GM19351 (cell line): Measurements from ENCODE around the gene RPS27L.
"Not testable (repeated sequence)": the region's sequence is repeated elsewhere in the genome, so short reads cannot be mapped to it uniquely, and the experiment has no call there.

ENCODE experiments used
- ATAC-seq: cut with Tn5 transposase; IDR thresholded peaks from one replicate; pipeline ENCODE4 v1.9.1; 2021; ENCODE audit warnings: mild to moderate bottlenecking, moderate library complexity; ENCODE audit not compliant: unreplicated experiment

RPS27L gene

DNA sequence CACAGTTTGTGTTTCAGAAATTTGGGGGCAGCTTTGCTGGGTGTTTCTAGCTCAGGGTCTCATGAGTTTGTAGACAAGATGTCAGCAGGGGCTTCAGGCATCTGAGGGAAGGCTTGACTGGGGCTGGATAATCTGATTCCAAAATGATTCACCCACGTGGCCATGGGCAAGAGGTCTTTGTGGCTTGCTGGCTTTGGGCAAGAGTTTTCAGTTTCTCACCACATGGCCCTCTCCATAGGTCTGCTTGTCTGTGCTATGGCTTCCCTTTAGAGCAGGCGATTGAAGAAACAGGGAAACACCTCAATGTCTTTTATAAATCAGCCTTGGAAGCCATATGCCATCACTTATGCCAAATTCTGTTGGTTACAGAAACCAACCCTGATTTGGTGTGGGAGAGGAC, 11.9 kb downstream of the RPS27L start:
- ATAC-seq: no peak

- no peak for ATAC-seq
Observed at GRCh38 chr15:63140936-63141335, 16.3 kb downstream of the RPS27L start.

- ATAC-seq: no peak
Observed at GRCh38 chr15:63136742-63137141, 20.5 kb downstream of the RPS27L start.

GRCh38 chr15:63135804-63136203, 21.5 kb downstream of the RPS27L start:
- ATAC-seq: no peak

GRCh38 chr15:63135281-63135680, 22.0 kb downstream of the RPS27L start:
- no peak for ATAC-seq

GRCh38 chr15:63134245-63134985, 22.9 kb downstream of the RPS27L start:
- ATAC-seq: no peak

DNA sequence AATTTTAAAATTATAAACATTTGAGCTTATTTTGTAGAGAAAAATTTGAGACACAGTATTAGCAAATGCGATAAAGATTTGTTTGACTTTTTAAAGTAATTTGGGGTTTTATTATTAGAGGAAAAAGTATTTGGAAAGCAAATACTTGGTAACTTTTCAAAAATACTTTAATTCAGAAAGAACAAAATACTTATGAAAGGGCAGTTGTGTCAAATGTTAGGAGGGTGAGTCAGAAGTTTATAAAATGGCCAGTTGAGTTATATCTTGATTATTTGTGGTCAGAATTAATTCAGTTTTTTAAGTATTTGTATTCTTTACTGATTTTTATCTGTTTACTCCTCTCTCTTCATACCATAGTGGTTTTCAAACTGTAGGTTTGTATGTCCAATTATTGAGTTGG, 23.5 kb downstream of the RPS27L start:
- ATAC-seq: no peak

- ATAC-seq: no peak
Observed at GRCh38 chr15:63126726-63127125, 30.6 kb downstream of the RPS27L start.

- ATAC-seq: no peak
Observed at GRCh38 chr15:63124506-63124905, 32.8 kb downstream of the RPS27L start.

- peak; percentile 85 for ATAC-seq
Observed at GRCh38 chr15:63122002-63122875, 35.0 kb downstream of the RPS27L start.

DNA sequence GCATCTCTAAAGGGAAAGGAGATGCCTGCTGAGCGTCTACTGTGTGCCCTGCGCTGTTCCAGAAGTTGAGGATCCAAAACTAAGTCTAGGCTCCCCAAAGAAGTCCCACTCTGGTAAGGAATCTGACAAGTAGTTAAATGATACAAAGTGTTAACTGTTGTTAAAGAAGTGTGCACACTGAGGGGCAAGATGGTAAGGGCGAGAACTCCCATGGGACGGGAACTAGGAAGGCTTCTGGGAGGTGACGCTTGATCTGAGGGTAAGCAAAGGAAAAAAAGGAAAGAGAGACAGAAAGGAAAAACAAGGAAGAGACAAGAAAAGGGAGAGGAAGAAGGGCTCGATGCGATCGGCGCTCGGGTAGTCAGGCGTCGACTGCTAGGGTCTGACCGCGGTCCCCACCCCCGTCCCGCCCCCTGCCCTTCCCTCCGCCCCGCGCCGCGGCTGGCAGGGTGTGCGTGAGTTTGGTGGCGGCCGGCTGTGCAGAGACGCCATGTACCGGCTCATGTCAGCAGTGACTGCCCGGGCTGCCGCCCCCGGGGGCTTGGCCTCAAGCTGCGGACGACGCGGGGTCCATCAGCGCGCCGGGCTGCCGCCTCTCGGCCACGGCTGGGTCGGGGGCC, 35.8 kb downstream of the RPS27L start, which contains the start of gene LACTB:
Gene LACTB (plus strand): TSS at position 480 of the 620 bp plus-strand sequence. CDS start 11 bp downstream, at position 491.
- peak; percentile 78 for ATAC-seq

DNA sequence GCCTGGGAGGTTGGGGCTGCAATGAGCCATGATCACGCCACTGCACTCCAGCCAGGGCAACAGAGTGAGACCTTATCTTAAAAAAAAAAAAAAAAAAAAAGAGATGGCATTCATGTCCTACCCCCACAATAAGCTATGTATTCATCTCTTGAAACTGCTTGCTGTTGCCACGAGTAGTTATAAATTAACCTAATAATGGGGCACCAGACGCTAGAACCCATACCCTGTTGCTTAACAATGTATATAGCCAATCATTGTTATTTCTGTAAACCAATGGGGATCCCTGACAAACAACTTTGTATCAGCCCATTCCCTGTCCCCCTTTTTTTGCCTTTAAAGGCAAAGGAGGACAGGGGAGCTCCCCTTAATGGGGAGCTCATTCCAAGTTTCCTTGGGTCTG, 38.4 kb downstream of the RPS27L start:
- no peak for ATAC-seq

- no peak for ATAC-seq
Observed at GRCh38 chr15:63114465-63114864, 42.8 kb downstream of the RPS27L start.

- ATAC-seq: no peak
Observed at GRCh38 chr15:63112871-63113270, 44.4 kb downstream of the RPS27L start.

GRCh38 chr15:63111481-63111880, 45.8 kb downstream of the RPS27L start:
- no peak for ATAC-seq

GRCh38 chr15:63110428-63111026, 46.8 kb downstream of the RPS27L start:
- no peak for ATAC-seq

DNA sequence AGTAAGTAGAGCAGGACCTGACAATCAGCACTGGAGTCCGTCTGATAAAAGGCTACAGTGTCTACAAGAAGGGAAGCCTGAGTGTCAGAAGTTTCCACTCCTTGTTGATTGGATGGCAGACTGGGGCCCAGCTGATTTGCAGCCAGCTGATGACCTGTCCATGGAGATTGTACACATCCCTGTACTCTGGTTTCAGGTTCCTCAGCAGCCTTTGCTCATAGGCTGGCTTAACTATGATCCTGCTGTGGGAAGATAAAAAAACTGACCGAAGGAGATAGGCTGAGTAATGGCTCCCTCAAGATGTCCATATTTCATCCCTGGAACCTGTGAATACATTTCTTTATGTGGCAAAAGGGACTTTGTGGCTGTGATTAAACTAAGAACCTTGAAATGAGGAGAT, 47.4 kb downstream of the RPS27L start:
- ATAC-seq: no peak

- ATAC-seq: no peak
Observed at GRCh38 chr15:63109498-63109897, 47.8 kb downstream of the RPS27L start.

DNA sequence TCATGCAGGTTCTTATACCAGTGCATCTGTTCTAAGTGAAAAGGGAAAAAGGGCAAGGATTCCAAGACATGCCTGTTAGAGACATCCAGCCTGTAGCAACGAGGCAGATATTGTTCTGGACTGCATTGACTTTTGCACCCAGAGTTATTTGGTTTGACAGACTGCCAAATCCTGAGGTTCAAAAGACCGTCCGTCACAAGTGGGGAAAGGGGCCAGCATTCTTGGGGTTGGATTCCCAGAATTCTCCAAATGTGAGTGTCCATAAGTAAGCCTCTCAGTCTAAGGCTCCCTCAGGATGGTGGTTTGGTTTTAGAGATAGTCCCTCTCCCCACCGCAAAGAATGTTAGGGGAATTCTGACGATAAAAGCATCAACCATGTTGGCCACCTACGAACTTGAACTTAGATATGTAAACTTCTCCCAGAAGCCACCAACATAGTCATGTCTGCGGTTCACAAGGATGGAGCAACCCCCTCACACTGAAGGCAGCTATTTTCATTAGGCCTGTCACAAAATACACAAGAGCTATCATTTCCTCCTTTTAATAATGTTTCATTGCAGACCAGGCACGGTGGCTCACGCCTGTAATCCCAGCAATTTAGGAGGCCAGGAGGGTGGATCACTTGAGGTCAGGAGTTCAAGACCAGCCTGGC, 49.3 kb downstream of the RPS27L start:
- ATAC-seq: no peak

- not testable (repeated sequence) for ATAC-seq
Observed at GRCh38 chr15:63105354-63105753, 51.9 kb downstream of the RPS27L start.

DNA sequence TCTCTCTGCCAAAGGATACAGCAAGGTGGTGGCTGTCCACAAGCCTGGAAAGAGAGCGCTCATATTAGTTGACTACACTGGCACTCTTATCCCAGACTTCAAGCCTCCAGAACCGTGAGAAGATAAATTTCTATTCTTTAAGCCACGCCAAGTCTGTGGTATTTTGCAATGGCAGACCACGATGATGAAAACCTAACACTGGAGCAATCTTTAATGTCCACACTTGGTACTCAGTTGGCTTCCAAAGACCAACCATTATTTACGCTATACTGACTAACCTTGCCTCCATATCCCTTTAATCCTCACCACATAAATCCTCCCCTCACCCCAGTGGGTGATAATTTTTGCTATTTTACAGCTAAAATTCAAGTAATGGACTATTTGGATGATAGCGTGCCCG, 52.5 kb downstream of the RPS27L start:
- ATAC-seq: no peak
